H9 (cell line): Measurements from ENCODE around the gene DNAI1. TPM values are rescaled to one million over a fixed set of nuclear protein-coding genes. Genes with fewer than 3 reads are reported as not detected.

Experiments used
- DNase-seq: peaks from one replicate; pipeline ENCODE4 v3.0.0-alpha.2; 2017
- H2AFZ ChIP-seq: one replicate; pipeline ENCODE4 v1.6.1; 2013; ENCODE audit warnings: mild to moderate bottlenecking, low read length, control low read depth, moderate library complexity
- H2AK5ac ChIP-seq: 2 replicates; pipeline ENCODE4 v1.6.1; 2013; ENCODE audit warnings: low read length, control low read depth, mixed read lengths; ENCODE audit not compliant: insufficient read length
- H2BK120ac ChIP-seq: one replicate; pipeline ENCODE4 v1.6.1; 2013; ENCODE audit warnings: low read depth, mild to moderate bottlenecking, low read length, control low read depth, inconsistent platforms; ENCODE audit not compliant: poor library complexity, severe bottlenecking
- H2BK12ac ChIP-seq: 2 replicates; pipeline ENCODE4 v1.6.1; 2013; ENCODE audit warnings: low read length, control low read depth, mixed read lengths, low read depth; ENCODE audit not compliant: insufficient read length
- H2BK15ac ChIP-seq: 2 replicates; pipeline ENCODE4 v1.6.1; 2013; ENCODE audit warnings: low read depth, low read length, control low read depth
- H2BK20ac ChIP-seq: one replicate; pipeline ENCODE4 v1.6.1; 2013; ENCODE audit warnings: low read depth, mild to moderate bottlenecking, low read length, control low read depth, inconsistent platforms; ENCODE audit not compliant: poor library complexity, severe bottlenecking
- H2BK5ac ChIP-seq: 2 replicates; pipeline ENCODE4 v1.6.1; 2013; ENCODE audit warnings: low read length, control low read depth, mixed read lengths; ENCODE audit not compliant: insufficient read length
- H3K14ac ChIP-seq: 2 replicates; pipeline ENCODE4 v1.6.1; 2013; ENCODE audit warnings: low read length, control low read depth; ENCODE audit not compliant: insufficient read depth
- H3K18ac ChIP-seq: 2 replicates; pipeline ENCODE4 v1.6.1; 2013; ENCODE audit warnings: low read depth, mild to moderate bottlenecking, mixed read lengths, low read length, control low read depth; ENCODE audit not compliant: insufficient read length
- H3K23ac ChIP-seq: 2 replicates; pipeline ENCODE4 v1.6.1; 2013; ENCODE audit warnings: low read length, control low read depth, mixed read lengths, low read depth; ENCODE audit not compliant: insufficient read length
- H3K23me2 ChIP-seq: 2 replicates; pipeline ENCODE4 v1.6.1; 2013; ENCODE audit warnings: low read depth, mild to moderate bottlenecking, mixed read lengths, low read length, control low read depth; ENCODE audit not compliant: insufficient read length, poor library complexity, severe bottlenecking
- H3K27ac ChIP-seq: 2 replicates; pipeline ENCODE4 v1.5.1; 2013; ENCODE audit warnings: low read length, control low read depth, mixed read lengths, low read depth; ENCODE audit not compliant: insufficient read length
- H3K27me3 ChIP-seq: 2 replicates; pipeline ENCODE4 v1.6.1; 2013; ENCODE audit warnings: low read length, control low read depth, inconsistent platforms; ENCODE audit not compliant: insufficient read depth
- H3K4ac ChIP-seq: 2 replicates; pipeline ENCODE4 v1.6.1; 2013; ENCODE audit warnings: low read depth, mild to moderate bottlenecking, control low read depth, inconsistent platforms, low read length, moderate library complexity
- H3K4me1 ChIP-seq: 2 replicates; pipeline ENCODE4 v1.6.1; 2013; ENCODE audit warnings: low read length, control low read depth, inconsistent platforms; ENCODE audit not compliant: insufficient read depth
- H3K4me2 ChIP-seq: 2 replicates; pipeline ENCODE4 v1.6.1; 2013; ENCODE audit warnings: low read length, control low read depth, mixed read lengths; ENCODE audit not compliant: insufficient read length, insufficient read depth
- H3K56ac ChIP-seq: 2 replicates; pipeline ENCODE4 v1.6.1; 2013; ENCODE audit warnings: low read depth, mild to moderate bottlenecking, mixed read lengths, low read length, control low read depth; ENCODE audit not compliant: insufficient read length
- H3K79me1 ChIP-seq: 2 replicates; pipeline ENCODE4 v1.6.1; 2013; ENCODE audit warnings: low read depth, mild to moderate bottlenecking, moderate library complexity, low read length, control low read depth, inconsistent platforms; ENCODE audit not compliant: insufficient read depth, poor library complexity, severe bottlenecking
- H3K79me2 ChIP-seq: 2 replicates; pipeline ENCODE4 v1.6.1; 2013; ENCODE audit warnings: low read length, control low read depth, inconsistent platforms; ENCODE audit not compliant: insufficient read depth
- H3K9ac ChIP-seq: 2 replicates; pipeline ENCODE4 v1.6.1; 2013; ENCODE audit warnings: low read length, control low read depth, mixed read lengths; ENCODE audit not compliant: insufficient read length; ENCODE audit errors: extremely low read depth
- H3K9me3 ChIP-seq: one replicate; pipeline ENCODE4 v1.6.1; 2013; ENCODE audit warnings: low read depth, low read length, inconsistent platforms; ENCODE audit not compliant: control insufficient read depth
- H3T11ph ChIP-seq: one replicate; pipeline ENCODE4 v1.6.1; 2013; ENCODE audit warnings: mild to moderate bottlenecking, low read length, control low read depth, inconsistent platforms
- H4K20me1 ChIP-seq: one replicate; pipeline ENCODE4 v1.6.1; 2013; ENCODE audit not compliant: control insufficient read depth, insufficient read length, insufficient read depth
- H4K5ac ChIP-seq: 2 replicates; pipeline ENCODE4 v1.6.1; 2013; ENCODE audit warnings: low read depth, mild to moderate bottlenecking, mixed read lengths, low read length, control low read depth; ENCODE audit not compliant: insufficient read length
- H4K8ac ChIP-seq: replicated peaks from 2 replicates; pipeline ENCODE4 v1.6.1; 2013; ENCODE audit warnings: low read length, control low read depth, mixed read lengths, low read depth; ENCODE audit not compliant: insufficient read length
- H4K91ac ChIP-seq: 2 replicates; pipeline ENCODE4 v1.6.1; 2013; ENCODE audit warnings: low read depth, mild to moderate bottlenecking, moderate library complexity, mixed read lengths, low read length, control low read depth; ENCODE audit not compliant: insufficient read length
- H3K27ac Mint-ChIP-seq, 3 experiments: 2 replicates in 2 of 3; 3 replicates in 1 of 3; pipeline ENCODE4 v1.8.0; 2020 to 2021; ENCODE audit warnings: mixed read lengths in 3 of 3, mild to moderate bottlenecking in 1 of 3, moderate library complexity in 1 of 3
- H3K27me3 Mint-ChIP-seq: 2 replicates; pipeline ENCODE4 v1.8.0; 2021; ENCODE audit warnings: low read depth, mild to moderate bottlenecking, moderate library complexity, mixed read lengths
- H3K36me3 Mint-ChIP-seq, 3 experiments: 2 replicates in 2 of 3; 3 replicates in 1 of 3; pipeline ENCODE4 v1.8.0; 2020 to 2021; ENCODE audit warnings: low read depth in 3 of 3, mixed read lengths in 3 of 3; ENCODE audit not compliant: insufficient read depth in 1 of 3
- H3K4me1 Mint-ChIP-seq, 2 experiments: 2 replicates each; pipeline ENCODE4 v1.8.0; 2020; ENCODE audit warnings: mixed read lengths in 2 of 2
- H3K4me3 Mint-ChIP-seq, 2 experiments: 2 replicates in 1 of 2; 3 replicates in 1 of 2; pipeline ENCODE4 v1.8.0; 2020 to 2021; ENCODE audit warnings: mild to moderate bottlenecking in 2 of 2, mixed read lengths in 2 of 2, moderate library complexity in 1 of 2
- H3K9me3 Mint-ChIP-seq, 2 experiments: 2 replicates in 1 of 2; 3 replicates in 1 of 2; pipeline ENCODE4 v1.8.0; 2020; ENCODE audit warnings: mild to moderate bottlenecking in 2 of 2, mixed read lengths in 2 of 2, moderate library complexity in 1 of 2
- CTCF ChIP-seq: fragments of 200-600 bp; sonication (generic); conservative IDR thresholded peaks from 3 replicates; pipeline ENCODE4 v1.8.0; 2021; ENCODE audit warnings: antibody characterized with exemption, mild to moderate bottlenecking
- WGBS: extraction: QIAGEN DNeasy Blood & Tissue Kit; methylation state at CpG from one replicate; pipeline ENCODE4 v1.1.7; 2013; ENCODE audit warnings: missing lambda C conversion rate, low lambda C conversion rate, mixed read lengths; ENCODE audit not compliant: insufficient read length; ENCODE audit errors: extremely low coverage; 5-methylcytosine and 5-hydroxymethylcytosine counted together
- total RNA-seq: library from RNA; stranded (reverse); gene quantifications from 2 replicates; pipeline ENCODE4 v1.2.1, GENCODE V29; 2021

Gene DNAI1
- total RNA-seq, 1 experiment from 2014 or later: 0.22 TPM

- no CpG with 5 or more reads among the region's 8 CpGs for WGBS
- DNase-seq: no peak
- H2BK20ac ChIP-seq: no peak overlapping the region
- H3K14ac ChIP-seq: no peak overlapping the region
- no peak overlapping the region for H3K18ac ChIP-seq
- H3K9ac ChIP-seq: no peak overlapping the region
- no peak overlapping the region for H2AK5ac ChIP-seq
- Mint-ChIP-seq H3K4me1 (peaks cover 37 to 45% of the 10 kb centered on the region in 2 experiments), H3K36me3 (no peaks in the 10 kb centered on the region), H3K9me3 (no peaks in the 10 kb centered on the region), H3K27ac (no peak overlapping the region), H3K27me3 (peaks cover 7% of the 10 kb centered on the region), H3K4me3 (peak overlapping the region in 1 of 2 experiments; percentile 35; a peak in 1 of 5 replicates)
- H3K56ac ChIP-seq: no peak overlapping the region
- H3K23ac ChIP-seq: no peak overlapping the region
- no peaks in the 10 kb centered on the region for H3K9me3 ChIP-seq
- no peak overlapping the region for H4K91ac ChIP-seq
- no peaks in the 10 kb centered on the region for H3K79me1 ChIP-seq
- no peak overlapping the region for H4K5ac ChIP-seq
- H2AFZ ChIP-seq: no peak overlapping the region
- H2BK120ac ChIP-seq: no peak overlapping the region
- no peak overlapping the region for H3T11ph ChIP-seq
- no peaks in the 10 kb centered on the region for H4K20me1 ChIP-seq
- H3K4ac ChIP-seq: no peak overlapping the region; the same call in 1 of the 2 replicates
- H2BK12ac ChIP-seq: no peak overlapping the region
- H3K27ac ChIP-seq: no peak overlapping the region
- peaks cover 19% of the 10 kb centered on the region; the same call in 1 of the 2 replicates for H3K4me1 ChIP-seq
- no peak overlapping the region for H3K4me2 ChIP-seq
- no peaks in the 10 kb centered on the region for H3K79me2 ChIP-seq
- no peaks in the 10 kb centered on the region for H3K27me3 ChIP-seq
- H3K23me2 ChIP-seq: no peaks in the 10 kb centered on the region
- no peak overlapping the region for H2BK5ac ChIP-seq
- no peak for TF ChIP-seq CTCF
- no peak overlapping the region for H2BK15ac ChIP-seq
- no peak overlapping the region for H4K8ac ChIP-seq
These were observed 55.8 kb downstream of the DNAI1 start for GRCh38 chr9:34514401-34514800.
